MM.1S (cell line): Measurements from ENCODE around the gene TRIM69.
A peak's percentile ranks its signal among the peaks of the same experiment; 100 is the strongest.

Experiments
- DNase-seq: peaks from one replicate; pipeline ENCODE4 v3.0.0-alpha.2; 2015
- H2AFZ ChIP-seq: fragments of 300-600 bp; sonication (generic); 2 replicates; pipeline ENCODE4 v1.6.0; 2016; ENCODE audit warnings: antibody characterized with exemption, low read length
- H3F3A ChIP-seq: fragments of 300-600 bp; sonication (generic); 2 replicates; pipeline ENCODE4 v1.6.1; 2016; ENCODE audit warnings: mild to moderate bottlenecking, antibody characterized with exemption, low read length, moderate library complexity, mixed read lengths; ENCODE audit not compliant: insufficient read depth
- H3K27ac ChIP-seq: fragments of 300-600 bp; sonication (generic); 2 replicates; pipeline ENCODE4 v1.5.1; 2016; ENCODE audit warnings: mild to moderate bottlenecking, low read length
- H3K27me3 ChIP-seq: fragments of 300-600 bp; sonication (generic); replicated peaks from 2 replicates; pipeline ENCODE4 v1.6.0; 2016; ENCODE audit warnings: low read length; ENCODE audit not compliant: insufficient read depth
- H3K36me3 ChIP-seq: fragments of 300-600 bp; sonication (generic); replicated peaks from 2 replicates; pipeline ENCODE4 v1.6.1; 2016; ENCODE audit warnings: mild to moderate bottlenecking, low read length, mixed read lengths; ENCODE audit not compliant: insufficient read depth
- H3K4me1 ChIP-seq: fragments of 300-600 bp; sonication (generic); 2 replicates; pipeline ENCODE4 v1.6.1; 2016; ENCODE audit warnings: low read length, mixed read lengths
- H3K4me2 ChIP-seq: fragments of 300-600 bp; sonication (generic); 2 replicates; pipeline ENCODE4 v1.6.0; 2016; ENCODE audit warnings: low read depth, low read length
- H3K4me3 ChIP-seq: fragments of 300-600 bp; sonication (generic); 2 replicates; pipeline ENCODE4 v1.5.1; 2016; ENCODE audit warnings: low read length, mixed read lengths
- H3K79me2 ChIP-seq: fragments of 300-600 bp; sonication (generic); 2 replicates; pipeline ENCODE4 v1.6.1; 2016; ENCODE audit warnings: mixed run types, low read length, mixed read lengths
- H3K9ac ChIP-seq: fragments of 300-600 bp; sonication (generic); 2 replicates; pipeline ENCODE4 v1.6.1; 2016; ENCODE audit warnings: low read length, mixed read lengths
- H3K9me2 ChIP-seq: fragments of 300-600 bp; sonication (generic); replicated peaks from 2 replicates; pipeline ENCODE4 v1.6.1; 2016; ENCODE audit warnings: mild to moderate bottlenecking, low read length, mixed read lengths; ENCODE audit not compliant: insufficient read depth
- H3K9me3 ChIP-seq: fragments of 300-600 bp; sonication (generic); replicated peaks from 2 replicates; pipeline ENCODE4 v1.6.1; 2016; ENCODE audit warnings: mild to moderate bottlenecking, low read length, mixed read lengths; ENCODE audit not compliant: insufficient read depth
- H4K20me1 ChIP-seq: fragments of 300-600 bp; sonication (generic); 2 replicates; pipeline ENCODE4 v1.6.1; 2016; ENCODE audit warnings: mild to moderate bottlenecking, low read length, moderate library complexity, mixed read lengths; ENCODE audit not compliant: insufficient read depth
- EZH2 ChIP-seq: fragments of 300-600 bp; sonication (generic); optimal IDR thresholded peaks from 2 replicates; pipeline ENCODE3; 2017; ENCODE audit warnings: low read depth, mild to moderate bottlenecking, antibody characterized with exemption, low read length, mixed read lengths
- EZH2phosphoT487 ChIP-seq: fragments of 300-600 bp; sonication (generic); IDR thresholded peaks from 2 replicates; pipeline ENCODE4 v1.6.1; 2018; ENCODE audit warnings: antibody characterized with exemption, low read length
- TF ChIP-seq, protein P1 (sequence below): fragments of 300-600 bp; sonication (generic); IDR thresholded peaks from 2 replicates; pipeline ENCODE4 v1.5.1; 2016; ENCODE audit warnings: antibody characterized with exemption, low read length, mixed read lengths

The TRIM69 gene

DNA sequence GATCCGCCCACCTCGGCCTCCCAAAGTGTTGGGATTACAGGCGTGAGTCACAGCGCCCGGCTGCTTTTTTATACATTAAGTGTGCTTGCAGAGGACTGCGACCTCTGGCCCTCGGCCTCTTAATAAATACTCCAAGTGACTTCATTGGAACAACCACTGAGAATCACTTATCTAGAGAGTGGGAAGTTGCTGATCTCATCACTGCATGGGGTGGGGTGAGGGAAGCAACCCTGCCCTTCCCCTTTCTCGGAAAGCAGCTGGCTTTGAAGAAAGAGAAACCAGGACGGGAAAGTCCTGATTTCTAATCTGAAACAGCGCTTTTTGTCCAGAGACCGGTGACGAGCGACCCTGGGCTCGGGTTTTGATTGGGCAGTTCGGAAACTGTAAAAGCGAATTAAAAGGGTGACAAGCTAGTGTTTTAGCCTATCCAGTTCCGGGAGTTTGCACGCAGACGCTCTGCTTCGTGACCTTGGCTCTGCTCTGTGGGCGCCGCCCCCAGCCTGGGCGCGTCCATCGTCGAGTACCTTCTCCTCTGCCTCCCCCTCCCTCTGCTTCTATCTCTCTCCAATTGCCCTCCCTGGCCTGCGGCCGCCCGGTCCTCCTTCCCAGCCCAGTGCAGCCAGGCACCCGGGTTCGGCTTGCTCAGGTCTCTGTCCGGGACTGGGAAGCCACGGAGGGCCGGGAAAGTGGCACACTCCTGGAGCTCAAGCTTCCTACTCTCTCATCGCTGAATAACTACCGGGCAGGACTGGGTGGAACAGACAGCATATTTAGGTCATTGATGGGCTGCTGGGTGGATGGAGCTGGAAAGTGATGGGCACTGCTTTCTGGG is 7.5 kb upstream of the TRIM69 start:
- DNase-seq = peak; percentile 98
- H3K27ac ChIP-seq = peak overlapping the region; percentile 94
- no peaks in the 10 kb centered on the region for H3K9me2 ChIP-seq
- H4K20me1 ChIP-seq = no peaks in the 10 kb centered on the region
- peak overlapping the region; percentile 82 for H3K4me3 ChIP-seq
- H3K4me2 ChIP-seq = peak overlapping the region; percentile 82; the same call in 1 of the 2 replicates
- H3K36me3 ChIP-seq = peaks cover 4% of the 10 kb centered on the region; the same call in 1 of the 2 replicates
- no peaks in the 10 kb centered on the region for H3K9me3 ChIP-seq
- no peaks in the 10 kb centered on the region for H3K27me3 ChIP-seq
- TF ChIP-seq, protein P1, sequence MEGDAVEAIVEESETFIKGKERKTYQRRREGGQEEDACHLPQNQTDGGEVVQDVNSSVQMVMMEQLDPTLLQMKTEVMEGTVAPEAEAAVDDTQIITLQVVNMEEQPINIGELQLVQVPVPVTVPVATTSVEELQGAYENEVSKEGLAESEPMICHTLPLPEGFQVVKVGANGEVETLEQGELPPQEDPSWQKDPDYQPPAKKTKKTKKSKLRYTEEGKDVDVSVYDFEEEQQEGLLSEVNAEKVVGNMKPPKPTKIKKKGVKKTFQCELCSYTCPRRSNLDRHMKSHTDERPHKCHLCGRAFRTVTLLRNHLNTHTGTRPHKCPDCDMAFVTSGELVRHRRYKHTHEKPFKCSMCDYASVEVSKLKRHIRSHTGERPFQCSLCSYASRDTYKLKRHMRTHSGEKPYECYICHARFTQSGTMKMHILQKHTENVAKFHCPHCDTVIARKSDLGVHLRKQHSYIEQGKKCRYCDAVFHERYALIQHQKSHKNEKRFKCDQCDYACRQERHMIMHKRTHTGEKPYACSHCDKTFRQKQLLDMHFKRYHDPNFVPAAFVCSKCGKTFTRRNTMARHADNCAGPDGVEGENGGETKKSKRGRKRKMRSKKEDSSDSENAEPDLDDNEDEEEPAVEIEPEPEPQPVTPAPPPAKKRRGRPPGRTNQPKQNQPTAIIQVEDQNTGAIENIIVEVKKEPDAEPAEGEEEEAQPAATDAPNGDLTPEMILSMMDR = no peak
- TF ChIP-seq EZH2 (no peak), EZH2phosphoT487 (no peak)
- peaks cover 30% of the 10 kb centered on the region for H3K79me2 ChIP-seq
- peak overlapping the region; percentile 80 for H2AFZ ChIP-seq
- H3F3A ChIP-seq = peaks cover 47% of the 10 kb centered on the region
- H3K9ac ChIP-seq = peak overlapping the region; percentile 88
- H3K4me1 ChIP-seq = peaks cover 34% of the 10 kb centered on the region

- Histone ChIP-seq H3K9me3 (no peaks in the 10 kb centered on the region), H3K9me2 (no peaks in the 10 kb centered on the region), H3K27me3 (no peaks in the 10 kb centered on the region), H3K4me3 (peak overlapping the region; percentile 82), H3K27ac (peak overlapping the region; percentile 94), H3K4me1 (peaks cover 30% of the 10 kb centered on the region), H3F3A (peaks cover 44% of the 10 kb centered on the region), H3K36me3 (peaks cover 4% of the 10 kb centered on the region; the same call in 1 of the 2 replicates), H3K79me2 (peaks cover 30% of the 10 kb centered on the region), H3K4me2 (peak overlapping the region; percentile 82), H4K20me1 (no peaks in the 10 kb centered on the region), H3K9ac (peak overlapping the region; percentile 88), H2AFZ (peak overlapping the region; percentile 80)
- peak; percentile 53 for DNase-seq
- TF ChIP-seq, protein P1 = no peak
- TF ChIP-seq EZH2phosphoT487 = no peak
- TF ChIP-seq EZH2 = no peak
Observed at GRCh38 chr15:44729408-44730127, 6.8 kb upstream of the TRIM69 start.

DNA sequence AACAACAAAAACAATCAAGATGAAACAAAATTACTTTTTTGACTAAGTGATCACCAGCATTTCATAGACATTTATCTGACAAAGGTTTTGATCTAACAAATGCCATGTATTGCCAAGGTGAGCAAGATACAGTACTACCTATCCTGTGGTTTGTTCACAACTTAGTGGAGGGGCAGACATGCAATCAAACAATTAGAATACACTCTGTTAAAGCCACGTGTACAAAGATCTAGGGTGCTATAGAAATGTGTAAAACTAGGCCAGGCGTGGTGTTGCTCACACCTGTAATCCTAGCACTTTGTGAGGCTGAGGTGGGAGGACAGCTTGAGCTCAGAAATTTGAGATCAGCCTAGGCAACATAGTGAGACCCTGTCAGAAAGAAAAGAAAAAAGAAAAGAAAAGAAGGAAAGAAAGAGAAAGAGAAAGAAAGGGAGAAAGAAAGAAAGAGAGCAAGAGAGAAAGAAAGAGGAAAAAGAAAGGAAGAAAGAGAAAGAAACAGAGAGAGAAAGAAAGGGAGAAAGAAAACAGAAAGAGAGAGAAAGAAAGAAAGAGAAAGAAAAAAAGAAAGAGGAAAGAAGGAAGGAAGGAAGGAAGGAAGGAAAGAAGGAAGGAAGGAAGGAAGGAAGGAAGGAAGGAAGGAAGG is 1.4 kb upstream of the TRIM69 start:
- DNase-seq = no peak
- no peaks in the 10 kb centered on the region for H3K9me2 ChIP-seq
- H3K36me3 ChIP-seq = peaks cover 4% of the 10 kb centered on the region; the same call in 1 of the 2 replicates
- TF ChIP-seq EZH2phosphoT487 = no peak
- TF ChIP-seq, protein P1 = no peak
- no peak for TF ChIP-seq EZH2
- H3K4me3 ChIP-seq = peak overlapping the region; percentile 30; the same call in 1 of the 2 replicates
- H3K4me2 ChIP-seq = peak overlapping the region; percentile 63
- peaks cover 14% of the 10 kb centered on the region for H3F3A ChIP-seq
- peak overlapping the region; percentile 41; the same call in 1 of the 2 replicates for H2AFZ ChIP-seq
- H3K79me2 ChIP-seq = peaks cover 25% of the 10 kb centered on the region
- no peaks in the 10 kb centered on the region for H3K27me3 ChIP-seq
- H3K9me3 ChIP-seq = no peaks in the 10 kb centered on the region
- peak overlapping the region; percentile 63; the same call in 1 of the 2 replicates for H3K27ac ChIP-seq
- peaks cover 22% of the 10 kb centered on the region for H3K4me1 ChIP-seq
- H3K9ac ChIP-seq = peak overlapping the region; percentile 47; the same call in 1 of the 2 replicates
- H4K20me1 ChIP-seq = no peaks in the 10 kb centered on the region
